NCI-H2081 treated with DMSO at 0.1 percent for 48 hours (cell line): ENCODE results near the gene CPN1.

ENCODE experiments used
- DNase-seq: peaks from one replicate; lab custom pipeline; 2025; lab: John Stamatoyannopoulos, UW

Gene CPN1

GRCh38 chr10:100076750-100077149, 4.9 kb downstream of the CPN1 start:
- DNase-seq = no peak

- no peak for DNase-seq
Measured at GRCh38 chr10:100075426-100076220, 6.0 kb downstream of the CPN1 start.

- no peak for DNase-seq
Measured at GRCh38 chr10:100072514-100072913, 9.2 kb downstream of the CPN1 start.

GRCh38 chr10:100071529-100071928, 10.1 kb downstream of the CPN1 start:
- DNase-seq = no peak

- DNase-seq = no peak
Measured at GRCh38 chr10:100067466-100067865, 14.2 kb downstream of the CPN1 start.

- DNase-seq = no peak
Measured at GRCh38 chr10:100065084-100065660, 16.5 kb downstream of the CPN1 start.

- DNase-seq = no peak
Measured at GRCh38 chr10:100061401-100061800, 20.3 kb downstream of the CPN1 start.

GRCh38 chr10:100057948-100058347, 23.7 kb downstream of the CPN1 start:
- no peak for DNase-seq

GRCh38 chr10:100053686-100054460, 27.8 kb downstream of the CPN1 start:
- no peak for DNase-seq

GRCh38 chr10:100046021-100046486, 35.6 kb downstream of the CPN1 start:
- DNase-seq = no peak

GRCh38 chr10:100045592-100045991, 36.1 kb downstream of the CPN1 start:
- DNase-seq = no peak

GRCh38 chr10:100043796-100044195, 37.9 kb downstream of the CPN1 start:
- DNase-seq = no peak

- DNase-seq = no peak
Measured at GRCh38 chr10:100043344-100043743, 38.3 kb downstream of the CPN1 start.

- no peak for DNase-seq
Measured at GRCh38 chr10:100041306-100042002, 40.2 kb downstream of the CPN1 start.

GRCh38 chr10:100038561-100039071, 43.1 kb downstream of the CPN1 start:
- DNase-seq = no peak

- no peak for DNase-seq
Measured at GRCh38 chr10:100037758-100038315, 43.8 kb downstream of the CPN1 start.

GRCh38 chr10:100036850-100037249, 44.8 kb downstream of the CPN1 start:
- no peak for DNase-seq

- no peak for DNase-seq
Measured at GRCh38 chr10:100033766-100034418, 47.8 kb downstream of the CPN1 start.

- no peak for DNase-seq
Measured at GRCh38 chr10:100027416-100027815, 54.3 kb downstream of the CPN1 start.

- DNase-seq = no peak
Measured at GRCh38 chr10:100025576-100025975, 56.1 kb downstream of the CPN1 start.

GRCh38 chr10:100024748-100025147, 56.9 kb downstream of the CPN1 start:
- no peak for DNase-seq
